ENCODE measurements around the gene RANBP17. TPM values are rescaled to one million over a fixed set of nuclear protein-coding genes. Genes with fewer than 3 reads are reported as not detected.
"Not testable (repeated sequence)": the region's sequence is repeated elsewhere in the genome, so short reads cannot be mapped to it uniquely, and the experiment has no call there.

RANBP17 gene
- total RNA-seq, 1 donor from 2014 or later: 4.0 TPM

GRCh38 chr5:171291371-171291770, 429.6 kb downstream of the RANBP17 start:
- no peak for DNase-seq (ENCODE audit: low read depth in 2 of 2)

DNA sequence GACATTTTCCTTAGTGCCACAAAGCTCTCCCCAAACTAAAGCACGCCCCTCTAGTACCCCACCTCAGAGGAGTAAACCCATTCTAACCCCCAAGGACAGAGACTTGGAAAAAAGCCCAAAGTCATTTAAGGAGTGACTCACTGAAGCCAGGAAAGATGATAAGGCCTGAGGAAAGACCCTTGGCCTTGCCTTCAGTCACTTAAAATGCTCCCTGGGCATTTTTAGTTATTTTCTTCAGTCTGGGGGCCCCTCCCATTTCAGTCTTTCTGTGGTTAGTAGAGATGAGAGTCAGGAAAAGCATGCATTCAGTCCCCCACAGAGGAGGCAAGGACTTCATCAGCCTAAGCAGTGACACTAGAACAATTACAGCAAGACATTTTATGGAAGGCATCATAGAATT, 433.5 kb downstream of the RANBP17 start:
- no peak for DNase-seq (ENCODE audit: low read depth in 2 of 2)

GRCh38 chr5:171295801-171296200, 434.0 kb downstream of the RANBP17 start:
- DNase-seq (ENCODE audit: low read depth in 2 of 2): no peak

DNA sequence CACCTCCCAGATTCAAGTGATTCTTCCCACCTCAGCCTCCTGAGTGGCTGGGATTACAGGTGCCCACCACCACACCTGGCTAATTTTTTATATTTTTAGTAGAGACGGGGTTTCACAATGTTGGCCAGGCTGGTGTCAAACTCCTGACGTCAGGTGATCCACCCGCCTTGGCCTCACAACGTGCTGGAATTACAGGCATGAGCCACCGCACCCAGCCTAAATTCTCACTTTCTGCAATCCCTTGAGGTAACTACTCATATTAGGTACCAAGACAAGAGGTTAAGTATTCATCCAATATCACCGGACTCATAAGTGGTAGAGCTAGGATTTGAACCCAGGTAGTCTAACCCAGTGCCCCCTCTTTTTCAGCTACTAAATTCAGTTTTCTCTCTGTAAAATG, 436.1 kb downstream of the RANBP17 start:
- DNase-seq (ENCODE audit: low read depth in 2 of 2): not testable (repeated sequence)

GRCh38 chr5:171299228-171299627, 437.4 kb downstream of the RANBP17 start:
- DNase-seq (ENCODE audit: low read depth in 2 of 2): no peak

GRCh38 chr5:171299851-171300250, 438.0 kb downstream of the RANBP17 start:
- no peak for DNase-seq (ENCODE audit: low read depth in 2 of 2)

GRCh38 chr5:171300358-171300757, 438.5 kb downstream of the RANBP17 start:
- DNase-seq (ENCODE audit: low read depth in 2 of 2): no peak

DNA sequence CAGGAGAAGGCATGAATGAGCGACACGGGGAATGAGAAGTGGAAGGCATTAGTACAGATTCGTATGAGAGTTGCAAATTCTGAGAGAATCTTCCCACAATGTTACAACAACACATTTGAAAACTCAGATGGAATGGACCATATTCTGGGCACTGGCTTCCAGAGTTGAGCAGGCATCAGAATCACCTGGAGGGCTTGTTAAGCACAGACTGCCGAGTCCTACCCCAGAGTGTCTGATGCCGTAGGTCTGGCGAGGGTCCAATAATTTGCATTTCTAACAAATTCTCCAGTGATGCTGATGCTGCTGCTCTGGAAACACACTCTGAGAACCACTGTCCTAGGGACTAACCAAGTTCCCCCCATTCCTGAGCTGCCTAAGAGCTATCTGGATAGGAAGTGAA, 444.3 kb downstream of the RANBP17 start:
- no peak for DNase-seq (ENCODE audit: low read depth in 2 of 2)

- DNase-seq (ENCODE audit: low read depth in 2 of 2): no peak
Observed at GRCh38 chr5:171306781-171307591, 445.2 kb downstream of the RANBP17 start.

- no peak for DNase-seq (ENCODE audit: low read depth in 2 of 2)
Observed at GRCh38 chr5:171307789-171308452, 446.1 kb downstream of the RANBP17 start.

DNA sequence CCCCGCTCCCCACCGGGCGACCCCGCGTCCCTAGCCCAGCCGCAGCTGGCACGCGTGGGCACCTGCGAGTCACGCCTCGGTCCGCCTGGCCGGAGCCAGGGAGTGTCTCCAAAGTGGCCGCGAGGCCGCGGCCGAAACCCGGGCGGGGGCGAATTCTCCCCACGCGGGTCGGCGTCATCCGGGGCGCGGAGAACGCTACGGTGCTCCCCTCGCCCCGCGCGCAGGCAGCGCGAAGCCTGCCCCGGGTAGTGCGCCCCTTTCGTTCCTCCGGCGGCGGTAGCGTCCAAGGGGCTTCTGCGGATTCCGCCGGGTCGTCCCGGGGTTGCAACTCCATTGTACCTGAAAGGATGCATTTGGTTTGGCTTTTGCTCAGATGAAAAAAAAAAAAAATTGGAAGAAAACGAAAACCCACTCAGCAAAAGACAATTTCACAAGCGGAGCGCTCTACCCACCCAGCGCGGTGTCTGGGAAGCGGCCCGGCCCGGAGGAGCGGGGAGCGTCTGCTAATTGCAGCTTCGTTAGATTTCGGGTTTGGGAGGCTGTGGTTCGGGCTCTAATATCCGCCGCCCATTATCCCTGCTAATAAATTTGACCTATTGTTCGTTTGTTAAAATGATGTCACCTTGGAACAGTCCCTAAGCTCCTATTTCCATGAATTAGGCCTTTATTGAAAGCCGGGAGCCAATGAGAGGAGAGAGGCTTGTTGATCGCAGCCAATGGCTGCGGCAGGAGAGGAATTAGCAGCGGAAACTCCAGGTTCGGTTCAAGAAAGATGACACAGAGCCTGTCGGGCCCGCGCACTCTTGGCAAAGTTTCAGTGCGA, 446.8 kb downstream of the RANBP17 start, which contains the start of gene TLX3:
Gene TLX3, plus strand, starts transcription at position 796 of the 823 bp plus-strand sequence. CDS start 118 bp downstream, outside the sequence.
- no peak for DNase-seq (ENCODE audit: low read depth in 2 of 2)

DNA sequence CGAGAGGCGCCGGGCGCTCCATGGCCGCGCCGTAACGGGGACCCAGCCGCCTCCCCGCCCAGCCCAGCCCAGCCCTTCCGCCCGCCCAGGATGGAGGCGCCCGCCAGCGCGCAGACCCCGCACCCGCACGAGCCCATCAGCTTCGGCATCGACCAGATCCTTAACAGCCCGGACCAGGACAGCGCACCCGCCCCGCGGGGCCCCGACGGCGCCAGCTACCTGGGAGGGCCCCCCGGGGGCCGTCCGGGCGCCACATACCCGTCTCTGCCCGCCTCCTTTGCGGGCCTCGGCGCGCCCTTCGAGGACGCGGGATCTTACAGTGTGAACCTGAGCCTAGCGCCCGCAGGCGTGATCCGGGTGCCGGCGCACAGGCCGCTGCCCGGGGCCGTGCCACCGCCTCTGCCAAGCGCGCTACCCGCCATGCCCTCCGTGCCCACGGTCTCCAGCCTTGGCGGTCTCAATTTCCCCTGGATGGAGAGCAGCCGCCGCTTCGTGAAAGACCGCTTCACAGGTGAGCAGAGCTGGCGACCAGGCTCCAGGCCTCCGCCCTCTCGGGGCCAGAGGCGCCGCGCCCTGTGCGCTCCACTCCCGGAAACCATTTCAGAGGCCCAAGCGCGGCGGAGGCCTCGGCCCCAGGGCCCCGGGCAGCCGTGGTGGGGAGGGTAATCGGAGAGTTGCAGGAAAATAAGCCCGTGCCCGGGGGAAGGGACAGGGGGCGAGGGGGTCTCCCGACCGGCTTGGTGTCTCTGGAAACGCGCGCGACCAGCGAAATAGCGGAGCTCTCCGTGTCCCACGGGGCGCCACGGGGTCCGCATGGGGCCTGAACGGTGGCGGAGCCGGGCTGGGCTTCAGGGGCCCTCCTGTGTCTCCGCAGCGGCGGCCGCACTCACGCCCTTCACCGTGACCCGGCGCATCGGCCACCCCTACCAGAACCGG, 447.7 kb downstream of the RANBP17 start:
- DNase-seq (ENCODE audit: low read depth in 2 of 2): no peak

- no peak for DNase-seq (ENCODE audit: low read depth in 2 of 2)
Observed at GRCh38 chr5:171310212-171310818, 448.5 kb downstream of the RANBP17 start.

- no peak for DNase-seq (ENCODE audit: low read depth in 2 of 2)
Observed at GRCh38 chr5:171310819-171311321, 449.1 kb downstream of the RANBP17 start.

DNA sequence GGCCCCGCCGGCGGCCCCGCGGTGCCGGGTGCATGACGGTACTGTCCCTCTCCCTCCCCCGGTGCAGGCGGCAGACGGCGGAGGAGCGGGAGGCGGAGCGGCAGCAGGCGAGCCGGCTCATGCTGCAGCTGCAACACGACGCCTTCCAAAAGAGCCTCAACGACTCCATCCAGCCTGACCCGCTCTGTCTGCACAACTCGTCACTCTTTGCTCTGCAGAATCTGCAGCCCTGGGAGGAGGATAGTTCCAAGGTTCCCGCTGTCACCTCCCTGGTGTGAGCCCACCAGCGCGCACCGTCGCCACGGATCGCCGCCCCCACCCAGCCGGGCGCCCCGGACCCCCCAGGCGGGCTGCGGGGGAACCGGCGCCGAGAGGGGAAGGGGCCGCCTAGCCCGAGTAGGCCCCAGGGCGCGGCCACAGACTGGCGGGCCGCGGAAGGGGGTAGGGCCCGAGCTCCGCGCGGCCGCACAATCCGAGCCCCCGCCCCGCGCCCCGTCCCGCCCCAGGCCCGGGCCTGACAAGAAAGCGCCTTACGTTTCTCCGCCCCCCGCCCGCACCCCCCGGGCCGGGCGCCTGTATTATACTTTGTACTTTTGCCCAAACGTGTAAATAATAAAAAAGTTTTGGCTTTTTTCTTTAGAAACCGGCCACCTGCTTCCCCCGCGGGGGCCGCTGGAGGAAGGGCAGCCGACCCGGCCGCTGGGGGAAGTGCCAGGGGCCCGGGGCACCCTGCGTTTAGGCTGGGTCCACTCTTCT, 449.7 kb downstream of the RANBP17 start:
- no peak for DNase-seq (ENCODE audit: low read depth in 2 of 2)

- peak in 1 of 2 donors; percentile 22 for DNase-seq (ENCODE audit: low read depth in 2 of 2)
Observed at GRCh38 chr5:171312129-171312974, 450.5 kb downstream of the RANBP17 start.

DNA sequence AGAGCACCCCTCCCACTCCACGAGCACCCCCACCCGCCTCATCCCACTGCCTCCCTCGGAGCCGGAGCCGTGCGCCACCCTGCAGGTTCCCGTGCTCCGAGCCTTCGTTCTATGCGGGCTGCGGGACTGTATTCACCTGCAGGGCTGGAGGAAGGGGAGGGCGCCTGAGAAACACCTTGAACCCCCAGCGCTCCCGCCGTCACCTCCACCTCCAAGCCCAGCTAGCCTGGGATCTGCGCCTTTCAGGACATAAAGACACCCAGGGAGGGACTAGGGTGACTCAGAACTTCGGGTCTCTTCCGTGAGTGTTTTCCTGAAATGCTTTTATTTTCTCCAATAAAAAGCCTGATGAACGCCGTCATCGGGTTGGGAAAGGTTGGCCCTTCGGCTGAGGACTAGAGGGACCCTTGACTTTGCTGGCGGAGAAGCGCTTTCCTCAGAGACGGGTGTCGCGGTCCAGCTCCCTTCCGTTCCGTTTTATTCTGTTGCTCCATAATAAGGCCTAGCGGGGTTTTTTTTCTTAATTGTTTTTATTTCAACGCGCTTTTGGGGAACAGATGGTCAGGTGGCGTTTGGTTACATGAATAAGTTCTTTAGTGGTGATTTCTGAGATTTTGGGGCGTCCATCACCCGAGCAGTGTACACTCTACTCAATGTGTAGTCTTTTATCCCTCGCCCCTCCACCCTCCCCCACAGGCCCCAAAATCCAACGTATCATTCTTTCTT, 451.8 kb downstream of the RANBP17 start:
- DNase-seq (ENCODE audit: low read depth in 2 of 2): no peak

Data from lung microvascular endothelial cell (primary cell).